Osteoblast (primary cell): ENCODE data around the gene VWA1. TPM values are rescaled to one million over a fixed set of nuclear protein-coding genes. Genes with fewer than 3 reads are reported as not detected.

Experiments
- DNase-seq: peaks from one replicate; pipeline ENCODE4 v3.0.0; 2011; ENCODE audit warnings: low spot score, mixed read lengths; ENCODE audit not compliant: insufficient read length; ENCODE audit errors: missing footprints
- H2AFZ ChIP-seq: 2 replicates; pipeline ENCODE4 v1.6.0; 2011; ENCODE audit warnings: mild to moderate bottlenecking, low read length
- H3K27ac ChIP-seq: 2 replicates; pipeline ENCODE4 v1.5.1; 2011; ENCODE audit warnings: mild to moderate bottlenecking, low read depth, low read length, moderate library complexity
- H3K27me3 ChIP-seq: 2 replicates; pipeline ENCODE4 v1.6.0; 2012; ENCODE audit warnings: mild to moderate bottlenecking, control low read depth, inconsistent platforms, low read length, moderate library complexity; ENCODE audit not compliant: insufficient read depth
- H3K36me3 ChIP-seq: 2 replicates; pipeline ENCODE4 v1.5.1; 2011; ENCODE audit warnings: mild to moderate bottlenecking, low read length, control low read depth, moderate library complexity; ENCODE audit not compliant: insufficient read depth
- H3K4me1 ChIP-seq: 2 replicates; pipeline ENCODE4 v1.5.1; 2011; ENCODE audit warnings: mild to moderate bottlenecking, low read length, control low read depth, moderate library complexity; ENCODE audit not compliant: insufficient read depth
- H3K4me2 ChIP-seq: 2 replicates; pipeline ENCODE4 v1.6.0; 2011; ENCODE audit warnings: mild to moderate bottlenecking, low read length; ENCODE audit not compliant: insufficient read depth
- H3K4me3 ChIP-seq: fragments of 200-600 bp; sonication (generic); 3 replicates; pipeline ENCODE4 v1.5.1; 2012; ENCODE audit warnings: mild to moderate bottlenecking, low read length, inconsistent platforms; ENCODE audit not compliant: insufficient read depth
- H3K79me2 ChIP-seq: 2 replicates; pipeline ENCODE4 v1.6.0; 2012; ENCODE audit warnings: mild to moderate bottlenecking, low read length, control low read depth, inconsistent platforms; ENCODE audit not compliant: insufficient read depth
- H3K9me3 ChIP-seq: 2 replicates; pipeline ENCODE4 v1.5.1; 2011; ENCODE audit warnings: low read depth, low read length, control low read depth
- H4K20me1 ChIP-seq: 2 replicates; pipeline ENCODE4 v1.6.0; 2012; ENCODE audit warnings: mild to moderate bottlenecking, low read length, control low read depth; ENCODE audit not compliant: insufficient read depth
- CTCF ChIP-seq: IDR thresholded peaks from 2 replicates; pipeline ENCODE4 v1.5.1; 2011; ENCODE audit warnings: mild to moderate bottlenecking, low read depth, low read length, moderate library complexity; ENCODE audit errors: extremely low read depth
- total RNA-seq: library from RNA; depleted of rRNA; stranded (reverse); fragments of >200 nt; gene quantifications from 2 replicates; pipeline ENCODE4 v1.2.3, GENCODE V29; 2012

VWA1 gene
- total RNA-seq, 1 donor: 4.3 TPM

- Histone ChIP-seq H4K20me1 (no peaks in the 10 kb centered on the region), H3K79me2 (no peaks in the 10 kb centered on the region), H3K4me2 (no peak overlapping the region), H3K9me3 (no peaks in the 10 kb centered on the region), H3K27ac (no peak overlapping the region), H3K4me3 (no peak overlapping the region), H3K4me1 (peaks cover 13% of the 10 kb centered on the region), H3K36me3 (no peaks in the 10 kb centered on the region), H3K27me3 (peaks cover 11% of the 10 kb centered on the region), H2AFZ (no peak overlapping the region)
- TF ChIP-seq CTCF: no peak
- DNase-seq: peak; percentile 89
Measured at GRCh38 chr1:1434131-1434823, 1.2 kb upstream of the VWA1 start.

GRCh38 chr1:1434824-1435105 is 725 bp upstream of the VWA1 start:
- TF ChIP-seq CTCF: no peak
- peak overlapping the region; percentile 76 for H3K4me2 ChIP-seq
- H3K36me3 ChIP-seq: no peaks in the 10 kb centered on the region
- no peak for DNase-seq
- H3K79me2 ChIP-seq: no peaks in the 10 kb centered on the region
- H3K4me3 ChIP-seq: no peak overlapping the region
- H3K27ac ChIP-seq: no peak overlapping the region
- H4K20me1 ChIP-seq: no peaks in the 10 kb centered on the region
- H3K4me1 ChIP-seq: peaks cover 13% of the 10 kb centered on the region
- no peaks in the 10 kb centered on the region for H3K9me3 ChIP-seq
- peaks cover 11% of the 10 kb centered on the region for H3K27me3 ChIP-seq
- no peak overlapping the region for H2AFZ ChIP-seq

GRCh38 chr1:1435911-1436629 is 580 bp downstream of the VWA1 start:
- Histone ChIP-seq H2AFZ (no peak overlapping the region), H3K9me3 (no peaks in the 10 kb centered on the region), H3K4me2 (peak overlapping the region; percentile 63), H3K27me3 (peaks cover 11% of the 10 kb centered on the region), H3K4me1 (peaks cover 7% of the 10 kb centered on the region), H3K27ac (no peak overlapping the region), H3K4me3 (peak overlapping the region; percentile 45), H4K20me1 (no peaks in the 10 kb centered on the region), H3K79me2 (no peaks in the 10 kb centered on the region), H3K36me3 (no peaks in the 10 kb centered on the region)
- TF ChIP-seq CTCF: no peak
- peak; percentile 90 for DNase-seq

GRCh38 chr1:1436630-1437032 is 1.1 kb downstream of the VWA1 start:
- TF ChIP-seq CTCF: no peak
- no peaks in the 10 kb centered on the region for H3K36me3 ChIP-seq
- H3K4me3 ChIP-seq: no peak overlapping the region
- H3K9me3 ChIP-seq: no peaks in the 10 kb centered on the region
- peaks cover 8% of the 10 kb centered on the region for H3K4me1 ChIP-seq
- peak; percentile 91 for DNase-seq
- H3K79me2 ChIP-seq: no peaks in the 10 kb centered on the region
- no peak overlapping the region for H3K27ac ChIP-seq
- peaks cover 11% of the 10 kb centered on the region for H3K27me3 ChIP-seq
- H3K4me2 ChIP-seq: no peak overlapping the region
- H2AFZ ChIP-seq: no peak overlapping the region
- no peaks in the 10 kb centered on the region for H4K20me1 ChIP-seq
